ENCODE results near the gene HEPACAM.

The HEPACAM gene

DNA sequence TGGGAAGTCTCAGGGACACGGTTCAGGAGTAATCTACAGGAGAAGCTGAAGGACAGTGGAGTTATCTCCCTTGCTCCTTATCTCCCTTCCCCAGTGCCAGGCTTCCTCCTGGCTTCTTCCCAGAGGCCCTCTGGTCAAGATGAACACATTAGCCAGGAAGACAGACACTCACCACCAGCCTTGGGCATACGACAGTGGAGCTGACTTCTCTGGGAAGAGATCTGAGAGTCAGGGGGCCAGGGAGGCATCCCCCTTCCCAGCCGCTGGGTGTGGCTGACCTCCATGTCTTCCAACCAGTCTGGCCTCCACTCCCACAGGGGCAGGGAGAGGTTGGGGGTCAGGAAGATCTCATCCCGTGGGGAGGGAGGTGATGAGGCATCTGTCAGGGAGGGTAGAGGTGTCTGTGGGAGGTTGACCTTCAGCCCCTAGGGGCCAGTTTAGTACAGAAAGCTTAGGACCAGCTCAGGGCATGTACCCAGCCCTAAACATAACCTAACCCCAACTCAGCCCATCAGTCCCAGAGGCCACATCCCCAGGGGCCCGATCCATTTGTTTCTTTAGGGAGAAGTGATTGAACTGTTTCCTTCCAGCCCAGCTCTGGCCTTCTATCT lies 50.9 kb downstream of the HEPACAM start:
- DNase-seq (ENCODE audit: low read depth): no peak

GRCh38 chr11:124884340-124884739 lies 51.5 kb downstream of the HEPACAM start:
- no peak for DNase-seq (ENCODE audit: low read depth)

DNA sequence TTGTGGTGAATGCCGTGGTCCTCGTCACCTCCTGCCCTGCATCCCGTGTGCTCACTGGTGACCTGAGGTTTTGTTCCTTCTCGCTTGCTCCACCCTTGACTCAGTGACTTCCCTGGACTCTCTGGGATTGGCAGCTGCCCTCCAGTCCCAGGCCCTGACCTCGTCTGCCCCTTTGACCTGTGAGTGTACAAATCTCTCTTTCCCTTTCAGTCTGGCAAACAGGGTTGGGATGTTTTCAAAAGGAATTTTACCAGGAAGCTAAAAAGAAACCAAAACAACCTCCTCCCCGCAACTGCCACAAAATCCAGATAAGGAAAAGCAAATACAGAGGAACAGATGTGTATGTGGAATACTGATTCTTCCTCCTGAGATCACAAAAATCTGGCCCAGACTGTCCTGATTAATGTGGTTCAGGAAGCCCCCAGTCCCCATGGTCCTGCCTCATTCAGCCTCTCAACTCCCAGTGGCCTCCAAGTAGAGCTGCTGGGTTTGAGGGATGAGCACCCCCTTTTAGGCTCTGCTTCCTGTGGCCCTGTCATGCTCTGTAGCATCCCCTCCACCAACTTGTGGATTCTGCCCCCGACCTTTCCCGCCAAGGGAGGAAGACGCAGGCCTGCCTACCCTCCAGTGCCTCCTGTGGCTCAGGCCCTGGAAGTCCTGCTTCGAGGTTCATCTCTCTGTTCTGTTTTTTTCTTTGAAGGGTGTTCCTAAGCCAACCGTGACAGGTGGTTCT lies 53.3 kb downstream of the HEPACAM start:
- DNase-seq (ENCODE audit: low read depth): no peak

- DNase-seq (ENCODE audit: low read depth): no peak
Measured at GRCh38 chr11:124880958-124881357, 54.9 kb downstream of the HEPACAM start.

GRCh38 chr11:124880290-124880611 lies 55.6 kb downstream of the HEPACAM start:
- no peak for DNase-seq (ENCODE audit: low read depth)

DNA sequence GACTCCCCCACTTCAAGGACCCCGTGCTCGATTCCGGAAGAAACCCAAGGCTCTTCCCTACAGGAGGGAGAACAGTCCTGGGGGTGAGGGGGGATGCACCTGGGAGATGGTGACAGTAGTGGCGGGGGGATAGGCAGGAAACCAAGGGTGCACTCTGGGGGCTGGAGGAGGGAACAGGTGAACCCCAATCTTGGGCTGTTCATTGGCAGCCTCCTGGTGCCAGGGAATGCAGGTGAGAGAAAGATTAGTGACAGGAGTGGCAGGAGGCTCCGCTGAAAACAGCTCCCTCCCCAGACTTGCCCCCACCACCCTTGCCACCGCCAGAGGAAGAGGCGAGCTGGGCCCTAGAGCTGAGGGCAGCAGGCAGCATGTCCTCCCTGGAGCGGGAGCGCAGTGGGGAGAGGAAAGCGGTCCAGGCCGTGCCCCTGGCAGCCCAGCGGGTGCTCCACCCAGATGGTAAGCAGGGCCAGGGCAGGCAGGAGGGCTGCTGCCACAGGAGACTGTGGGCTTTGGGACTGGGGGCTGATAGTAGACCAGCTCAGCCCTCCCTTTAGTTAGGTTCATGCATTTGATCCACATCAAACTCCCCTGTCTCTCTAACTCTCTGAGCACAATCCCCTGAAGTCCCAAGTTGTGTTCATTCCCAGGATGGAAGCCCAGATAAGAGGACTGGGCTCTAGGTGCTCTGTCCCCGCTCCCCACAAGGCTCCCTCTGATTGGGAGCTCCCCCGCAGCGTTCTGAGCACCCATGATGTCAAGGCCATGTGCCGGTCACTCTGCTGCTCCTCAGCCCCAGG lies 56.2 kb downstream of the HEPACAM start:
- DNase-seq (ENCODE audit: low read depth): no peak

GRCh38 chr11:124878759-124879492 lies 56.9 kb downstream of the HEPACAM start:
- no peak for DNase-seq (ENCODE audit: low read depth)

GRCh38 chr11:124877910-124878758 lies 57.7 kb downstream of the HEPACAM start:
- DNase-seq (ENCODE audit: low read depth): no peak

DNA sequence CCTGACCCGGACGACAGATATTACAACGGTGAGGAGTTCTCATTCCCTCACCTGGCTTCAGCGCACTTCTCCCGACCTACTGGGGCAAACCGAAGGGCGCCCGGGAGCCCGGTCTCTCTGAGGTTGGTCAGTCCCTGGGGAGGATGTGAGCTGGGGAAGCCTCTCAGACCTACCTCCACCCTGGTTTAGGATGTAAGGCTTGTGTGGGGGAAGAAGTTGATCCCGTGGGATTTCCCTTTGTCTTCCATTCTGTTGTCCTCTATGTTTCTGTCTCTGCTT lies 58.3 kb downstream of the HEPACAM start:
- DNase-seq (ENCODE audit: low read depth): no peak

DNA sequence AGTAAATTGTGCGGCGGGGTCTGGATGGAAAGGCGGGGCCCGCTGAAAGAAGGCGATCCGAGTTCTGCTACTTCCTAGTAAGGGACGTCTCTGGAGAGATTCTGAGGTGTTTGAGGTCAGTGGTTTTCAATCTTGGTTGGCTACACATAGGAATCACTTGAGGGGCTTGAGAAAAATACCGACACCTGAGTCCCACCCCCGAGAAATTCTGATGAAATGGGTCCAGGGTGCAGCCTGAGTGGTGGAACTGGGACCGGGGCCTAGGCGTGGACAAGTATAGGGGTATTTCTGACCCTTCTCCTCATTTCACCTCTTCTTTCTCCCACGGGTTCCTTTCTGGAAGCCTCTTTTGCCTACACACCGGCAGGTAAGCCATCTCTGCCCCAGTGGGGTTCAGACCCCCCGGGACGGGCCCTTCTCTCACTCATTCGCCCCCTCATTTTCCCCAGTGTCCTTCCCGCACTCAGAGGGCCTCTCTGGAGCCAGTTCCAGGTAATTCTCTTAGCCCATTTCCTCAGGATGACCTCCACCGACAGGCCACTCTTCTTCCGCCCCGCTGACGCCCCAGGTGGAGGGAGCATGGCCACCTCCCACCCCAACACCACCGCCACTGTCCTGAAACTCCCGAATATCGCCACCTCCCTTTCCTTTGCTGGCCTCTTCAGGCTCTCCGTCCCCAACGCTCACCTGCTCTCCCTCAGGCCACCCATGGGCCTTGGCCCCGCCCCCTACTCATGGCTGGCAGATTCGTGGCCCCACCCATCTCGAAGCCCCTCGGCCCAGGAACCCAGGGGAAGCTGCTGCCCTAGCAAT lies 58.8 kb downstream of the HEPACAM start:
- DNase-seq (ENCODE audit: low read depth): no peak

DNA sequence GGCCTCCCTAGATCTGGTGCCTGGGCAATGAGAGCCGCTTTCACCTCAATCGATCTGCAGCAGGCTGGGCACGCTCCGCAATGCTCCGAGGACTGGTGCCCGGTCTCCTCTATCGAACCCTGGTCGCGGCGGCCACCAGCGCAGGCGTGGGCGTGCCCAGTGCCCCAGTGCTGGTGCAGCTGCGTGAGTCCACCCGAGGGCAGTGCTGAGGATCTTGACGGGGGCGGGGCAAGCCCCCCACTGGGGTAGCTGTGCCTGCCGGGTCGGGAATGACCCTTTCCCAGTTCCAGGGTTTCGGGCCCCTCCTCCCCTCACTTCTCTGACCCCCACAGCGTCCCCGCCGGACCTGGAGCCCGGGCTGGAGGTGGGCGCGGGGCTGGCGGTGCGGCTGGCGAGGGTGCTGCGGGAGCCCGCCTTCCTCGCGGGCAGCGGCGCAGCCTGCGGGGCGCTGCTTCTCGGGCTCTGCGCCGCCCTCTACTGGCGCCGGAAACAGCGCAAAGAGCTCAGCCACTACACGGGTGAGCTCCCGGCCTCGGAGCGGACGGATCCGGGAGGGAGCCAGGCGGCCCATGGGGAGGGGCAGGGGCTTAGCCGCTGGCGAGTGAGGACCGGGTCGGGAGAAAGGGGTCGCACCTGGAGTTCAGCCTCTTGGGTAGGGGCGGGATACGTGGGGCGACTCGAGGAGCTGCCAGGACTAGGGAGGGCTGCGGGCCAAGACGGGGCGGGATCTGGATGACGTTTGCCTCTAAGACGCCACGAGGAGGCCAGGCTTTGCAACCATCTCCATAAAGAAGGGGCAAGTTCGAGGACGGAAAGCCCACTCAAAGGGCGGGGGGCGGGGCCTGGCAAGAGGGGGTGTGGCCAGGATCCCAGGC lies 59.7 kb downstream of the HEPACAM start:
- peak; percentile 77 for DNase-seq (ENCODE audit: low read depth)

GRCh38 chr11:124875401-124875800 lies 60.4 kb downstream of the HEPACAM start:
- no peak for DNase-seq (ENCODE audit: low read depth)

DNA sequence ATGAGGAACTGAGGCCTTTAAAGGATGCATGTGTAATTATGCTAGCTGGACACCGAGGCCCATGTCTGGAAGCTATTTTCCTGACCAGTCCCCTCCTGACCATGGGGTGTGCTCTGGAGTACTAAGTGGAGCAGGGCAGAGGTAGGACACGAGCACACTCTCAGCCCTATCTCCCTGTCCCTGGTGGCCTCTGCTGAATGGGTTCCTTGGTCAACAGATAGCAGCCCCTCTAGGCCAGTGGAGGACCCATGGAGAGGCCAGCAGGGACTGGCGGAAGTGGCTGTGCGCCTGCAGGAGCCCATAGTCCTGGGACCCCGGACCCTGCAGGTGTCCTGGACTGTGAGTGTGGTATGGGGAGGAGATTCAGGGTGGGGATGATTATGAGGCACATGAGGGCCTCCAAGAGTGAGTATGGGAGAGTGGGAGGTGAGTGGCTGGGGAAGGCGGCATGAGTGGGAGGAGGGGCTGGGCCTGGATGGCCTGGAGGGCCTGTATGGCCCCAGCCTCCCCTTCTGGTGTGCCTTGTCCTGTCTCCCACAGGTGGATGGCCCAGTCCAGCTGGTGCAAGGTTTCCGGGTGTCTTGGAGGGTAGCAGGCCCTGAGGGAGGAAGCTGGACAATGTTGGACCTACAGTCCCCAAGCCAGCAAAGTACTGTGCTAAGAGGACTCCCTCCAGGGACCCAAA lies 61.1 kb downstream of the HEPACAM start:
- DNase-seq (ENCODE audit: low read depth): no peak

- DNase-seq (ENCODE audit: low read depth): no peak
Measured at GRCh38 chr11:124873951-124874350, 61.9 kb downstream of the HEPACAM start.

DNA sequence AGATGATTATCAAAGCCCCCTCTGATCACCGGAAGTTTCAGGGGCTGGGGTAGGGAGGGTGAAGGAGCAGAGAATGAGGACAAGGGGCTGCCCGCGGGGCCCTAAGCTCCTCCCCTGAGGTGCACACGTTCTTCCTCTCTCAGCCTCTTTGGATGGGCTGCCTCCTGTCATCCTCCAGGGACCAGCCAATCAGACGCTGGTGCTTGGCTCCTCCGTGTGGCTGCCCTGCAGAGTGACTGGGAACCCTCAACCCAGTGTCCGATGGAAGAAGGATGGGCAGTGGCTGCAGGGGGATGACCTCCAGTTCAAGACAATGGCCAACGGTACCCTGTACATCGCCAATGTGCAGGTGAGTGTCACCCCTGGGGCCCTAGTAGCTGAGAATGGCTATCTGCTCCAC lies 63.1 kb downstream of the HEPACAM start:
- DNase-seq (ENCODE audit: low read depth): no peak

GRCh38 chr11:124872280-124872679 lies 63.6 kb downstream of the HEPACAM start:
- DNase-seq (ENCODE audit: low read depth): no peak

DNA sequence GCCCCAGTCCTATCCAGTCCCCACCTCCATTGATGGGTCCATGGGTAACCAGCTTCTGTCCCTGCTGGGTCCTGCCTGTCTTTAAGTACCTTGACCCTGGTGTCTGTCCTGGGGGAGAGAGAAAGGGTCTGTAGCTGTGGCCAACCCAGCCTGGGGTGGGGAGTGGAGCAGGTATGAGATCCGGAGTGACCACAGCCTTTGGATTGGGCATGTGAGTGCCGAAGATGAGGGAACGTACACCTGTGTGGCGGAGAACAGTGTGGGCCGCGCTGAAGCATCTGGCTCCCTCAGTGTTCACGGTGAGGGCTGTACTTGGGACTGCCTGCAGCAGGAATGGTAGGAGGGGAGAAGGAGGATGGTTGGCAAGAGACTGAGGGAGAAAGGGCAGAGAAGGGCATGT lies 65.4 kb downstream of the HEPACAM start:
- DNase-seq (ENCODE audit: low read depth): no peak

DNA sequence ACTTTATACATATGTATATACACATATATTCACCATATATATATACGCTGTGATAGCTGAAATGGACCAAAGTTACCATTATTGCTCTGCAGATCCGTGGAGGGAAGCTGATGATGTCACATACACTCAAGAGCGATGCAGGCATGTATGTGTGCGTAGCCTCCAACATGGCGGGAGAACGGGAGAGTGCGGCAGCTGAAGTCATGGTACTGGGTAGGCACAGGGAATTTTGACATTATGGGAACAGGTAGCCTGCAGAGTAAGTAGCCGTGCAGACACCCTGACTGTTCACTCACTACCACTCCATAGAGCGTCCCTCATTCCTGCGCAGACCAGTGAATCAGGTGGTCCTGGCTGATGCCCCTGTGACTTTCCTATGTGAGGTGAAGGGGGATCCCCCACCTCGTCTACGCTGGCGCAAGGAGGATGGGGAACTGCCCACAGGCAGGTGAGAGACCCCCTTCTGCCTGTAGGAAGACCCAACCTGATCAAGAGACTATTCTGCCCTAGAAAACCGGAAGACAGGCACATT lies 65.9 kb downstream of the HEPACAM start:
- no peak for DNase-seq (ENCODE audit: low read depth)

- no peak for DNase-seq (ENCODE audit: low read depth)
Measured at GRCh38 chr11:124869331-124869730, 66.5 kb downstream of the HEPACAM start.

All from activated T-cell treated with anti-CD3 and anti-CD28 coated beads for 24 hours (primary cell).